Germinal center (tissue), 1 donor: ENCODE data around the gene NAT10.
"Not testable (repeated sequence)": the region's sequence is repeated elsewhere in the genome, so short reads cannot be mapped to it uniquely, and the experiment has no call there.

Source experiments
- DNase-seq: peaks from one replicate; pipeline ENCODE4 v3.0.0; 2012; ENCODE audit warnings: mixed read lengths, low spot score

NAT10 gene

DNA sequence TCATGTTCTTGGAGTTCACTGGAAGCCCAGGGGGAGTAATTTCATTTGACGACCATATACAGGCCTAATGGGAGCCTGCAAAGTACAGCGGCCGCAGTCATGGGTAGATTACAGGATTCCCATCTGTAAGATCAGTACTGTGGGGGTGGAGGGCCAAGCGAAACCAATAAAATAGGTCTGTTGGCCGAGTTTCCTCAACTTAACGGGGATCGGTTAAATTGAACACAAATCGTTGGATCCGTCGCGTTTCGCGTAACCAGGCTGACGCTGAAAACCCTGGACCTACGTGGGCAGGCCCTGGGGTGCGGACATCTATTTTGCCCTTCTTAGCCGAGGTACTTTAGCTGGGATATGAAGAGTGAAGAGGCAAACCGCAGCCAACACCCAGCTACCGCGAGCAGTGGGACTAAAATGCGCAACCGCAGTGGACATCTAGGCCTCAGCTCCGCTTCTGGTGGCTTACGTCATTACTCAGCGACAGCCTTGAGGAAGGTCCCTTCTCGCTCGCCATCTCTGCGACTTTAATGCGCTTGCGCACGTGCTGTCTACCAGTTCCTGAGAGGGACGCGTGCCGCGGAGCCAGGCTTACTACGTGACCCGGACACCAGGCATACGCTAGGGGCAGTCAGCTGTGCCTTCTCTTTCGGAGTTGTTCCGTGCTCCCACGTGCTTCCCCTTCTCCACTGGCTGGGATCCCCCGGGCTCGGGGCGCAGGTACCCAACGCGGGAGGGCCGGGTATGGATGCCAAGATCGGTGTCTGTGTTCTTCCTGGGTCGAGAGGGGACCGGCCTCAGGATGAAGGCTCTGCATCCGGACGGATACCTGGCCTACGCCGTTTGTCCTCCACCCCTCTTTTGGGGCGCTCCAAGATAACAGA, at the start of gene NAT10:
NAT10 (plus strand) TSS at position 551 of the 878 bp plus-strand sequence. CDS start 2,597 bp downstream, outside the sequence.
- DNase-seq, result peak; percentile 95

DNA sequence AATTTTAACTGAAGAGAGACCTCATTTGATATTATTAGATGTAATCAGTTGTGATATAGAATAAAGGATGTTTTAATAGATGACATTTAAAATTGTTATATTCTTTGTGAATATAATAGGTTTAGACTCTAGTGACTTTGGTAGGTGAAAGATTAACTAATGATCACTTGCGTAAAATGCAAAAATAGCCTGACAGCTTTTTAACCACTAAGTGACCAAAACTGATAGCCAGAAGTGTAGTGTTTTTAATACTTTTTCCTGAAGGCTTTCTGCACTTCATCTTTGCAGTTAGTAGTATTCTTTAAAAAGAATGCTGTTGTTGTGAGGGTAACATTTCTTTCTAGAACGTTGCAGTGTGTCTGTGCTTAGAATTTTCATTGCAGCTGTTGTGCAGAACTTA, 48.8 kb upstream of the NAT10 start:
- no peak for DNase-seq

DNA sequence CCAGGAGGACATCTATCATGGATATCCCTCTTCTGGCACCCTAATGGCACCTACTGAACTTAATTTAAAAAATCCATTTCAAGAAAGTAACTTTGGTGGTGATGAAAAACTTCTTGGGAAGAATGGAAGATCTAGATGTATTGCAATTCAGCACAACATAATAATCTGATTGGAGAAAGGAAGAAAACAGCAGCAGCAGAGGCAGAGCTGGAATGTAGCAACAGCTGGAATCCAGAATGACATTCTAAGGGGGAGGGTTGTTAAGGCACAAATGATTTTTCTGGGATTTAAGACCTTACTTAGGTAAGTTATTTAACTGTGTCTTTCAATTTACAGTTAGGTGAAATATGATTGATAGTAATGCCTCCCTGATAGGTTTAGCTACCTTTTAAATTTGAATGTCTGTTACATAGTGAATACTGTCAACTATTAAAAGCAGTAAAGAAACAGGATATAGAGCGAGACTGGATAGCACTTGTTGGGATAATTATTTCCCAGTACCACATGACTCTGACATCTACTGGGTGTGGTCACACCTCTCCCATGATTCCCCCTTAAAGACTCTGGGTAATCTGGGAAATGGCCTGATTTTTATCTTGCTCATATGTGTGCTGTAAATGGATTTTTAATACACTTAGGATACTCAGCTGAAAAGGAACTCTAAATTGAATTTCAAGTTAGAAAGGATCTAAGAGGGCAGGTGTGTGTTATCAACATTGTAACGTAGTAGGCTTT, 42.2 kb upstream of the NAT10 start:
- no peak for DNase-seq

DNA sequence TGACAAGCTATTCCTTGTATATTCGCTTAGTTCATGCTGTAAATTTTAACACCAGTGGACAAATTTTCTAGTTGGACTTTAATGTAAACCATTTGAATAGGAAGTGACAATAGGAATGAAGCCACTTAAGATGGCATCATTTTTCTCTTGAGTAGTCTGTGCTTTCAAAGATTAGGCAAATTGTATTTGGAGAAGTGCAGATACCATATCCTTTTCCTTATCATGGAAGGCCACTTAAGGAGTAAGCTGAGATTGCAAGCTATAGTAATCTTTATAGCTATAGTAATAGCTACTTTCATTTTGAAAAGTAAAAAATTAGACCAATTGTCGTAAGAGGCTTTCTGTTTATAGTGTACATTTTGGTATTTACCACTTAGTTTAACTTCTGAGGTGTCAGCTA, 41.1 kb upstream of the NAT10 start:
- DNase-seq, result no peak

DNA sequence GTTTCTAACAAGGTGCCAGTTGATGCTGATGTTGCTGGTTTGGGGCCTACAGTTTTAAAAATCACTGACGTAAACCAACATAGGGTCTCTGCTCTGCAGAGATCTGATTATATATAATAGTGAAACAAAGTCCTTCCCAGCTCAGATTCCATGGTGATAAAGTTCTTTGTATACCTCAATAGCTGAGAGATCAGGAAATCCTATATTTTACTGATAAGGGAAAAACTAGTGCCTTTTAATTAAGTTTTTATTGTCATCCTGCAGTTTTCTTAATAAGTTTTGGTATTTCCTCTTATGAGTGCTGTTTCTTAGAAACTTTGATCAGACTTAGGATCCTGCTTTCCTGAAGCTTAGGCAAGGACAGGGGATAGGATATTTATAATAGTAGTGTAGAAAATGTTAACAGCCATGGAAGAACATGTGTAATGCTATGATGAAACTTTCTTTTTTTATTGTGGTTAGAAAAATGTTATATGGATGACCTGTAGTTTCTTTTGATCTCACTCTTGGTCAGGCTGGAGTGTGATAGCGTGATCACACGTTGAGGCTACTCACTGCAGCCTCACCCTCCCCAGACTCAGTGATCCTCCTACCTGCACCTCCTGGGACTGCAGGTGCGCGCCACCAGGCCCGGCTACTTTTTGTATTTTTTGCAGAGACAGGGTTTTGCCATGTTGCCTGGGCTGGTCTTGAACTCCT, 39.8 kb upstream of the NAT10 start:
- DNase-seq, result no peak

DNA sequence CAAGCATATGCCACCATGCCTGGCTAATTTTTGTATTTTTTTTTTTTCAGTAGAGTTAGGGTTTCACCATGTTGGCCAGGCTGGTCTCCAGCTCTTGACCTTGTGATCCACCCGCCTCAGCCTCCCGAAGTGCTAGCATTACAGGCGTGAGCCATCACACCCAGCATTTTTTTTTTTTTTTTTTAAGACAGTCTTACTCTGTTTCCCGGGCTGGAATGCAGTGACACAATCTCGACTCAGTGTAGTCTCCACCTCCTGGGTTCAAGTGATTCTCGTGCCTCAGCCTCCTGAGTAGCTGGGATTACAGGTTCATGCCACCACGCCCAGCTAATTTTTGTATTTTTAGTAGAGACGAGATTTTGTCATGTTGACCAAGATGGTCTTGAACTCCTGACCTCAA, 38.7 kb upstream of the NAT10 start:
- not testable (repeated sequence) for DNase-seq

DNA sequence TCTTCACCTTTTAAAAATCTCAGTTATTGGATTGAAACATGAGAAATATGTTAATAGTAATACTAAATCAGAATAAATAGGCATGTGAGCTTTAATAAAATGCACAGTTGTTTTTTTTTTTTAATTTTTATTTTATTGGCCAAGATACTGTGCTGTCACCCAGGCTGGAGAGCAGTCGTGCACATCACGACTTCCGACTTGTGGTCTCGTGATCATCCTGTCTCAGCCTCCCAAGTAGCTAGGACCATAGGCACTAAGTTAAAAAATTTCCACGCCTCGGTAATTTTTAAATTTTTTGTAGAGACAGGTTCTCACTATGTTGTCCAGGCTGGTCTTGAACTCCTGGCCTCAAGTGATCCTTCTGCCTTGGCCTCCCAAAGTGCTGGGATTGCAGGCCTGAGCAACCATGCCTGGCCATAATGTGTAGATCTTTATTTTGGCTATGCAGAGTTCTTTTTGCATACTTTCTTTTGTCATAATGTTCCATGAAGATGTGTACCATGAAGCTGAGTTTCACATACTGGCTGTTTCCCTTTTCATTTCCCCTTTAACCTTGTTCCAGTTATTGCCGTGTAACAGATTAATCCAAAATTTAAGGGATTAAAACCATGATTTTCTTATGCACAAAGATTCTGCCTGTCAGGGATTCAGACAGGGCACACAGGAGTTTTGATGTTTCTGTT, 37.9 kb upstream of the NAT10 start:
- DNase-seq, result peak; percentile 33

DNA sequence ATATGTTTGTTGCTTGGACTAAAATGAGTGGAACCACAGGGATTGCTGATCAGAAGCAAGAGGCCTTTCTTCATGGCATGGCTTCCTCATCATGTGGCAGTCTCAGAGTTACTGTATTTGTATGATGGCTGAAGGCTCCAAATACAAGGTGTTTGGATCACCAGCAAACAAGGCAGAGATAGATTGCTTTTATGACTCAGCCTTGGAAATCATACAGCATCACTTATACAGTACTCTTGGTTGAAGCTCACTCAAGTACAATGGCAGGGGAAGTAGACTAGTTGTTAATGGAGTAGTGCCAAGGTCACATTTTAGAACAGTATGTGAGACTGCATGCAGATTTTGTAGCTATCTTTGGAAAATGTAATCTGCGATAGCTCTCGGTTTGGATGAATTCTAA, 37.3 kb upstream of the NAT10 start:
- no peak for DNase-seq

DNA sequence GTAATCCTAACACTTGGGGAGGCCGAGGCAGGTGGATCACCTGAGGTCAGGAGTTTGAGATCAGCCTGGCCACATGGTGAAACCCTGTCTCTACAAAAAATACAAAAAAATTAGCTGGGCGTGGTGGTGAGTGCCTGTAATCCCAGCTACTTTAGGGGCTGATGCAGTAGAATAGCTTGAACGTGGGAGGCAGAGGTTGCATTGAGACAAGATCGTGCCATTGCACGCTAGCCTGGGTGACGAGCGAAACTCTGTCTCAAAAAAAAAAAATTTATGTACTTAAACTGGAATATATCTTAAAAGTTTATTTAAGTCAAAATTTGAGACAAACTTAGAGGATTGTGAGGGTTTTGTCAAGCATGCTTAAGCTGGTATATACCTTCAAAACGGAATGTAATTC, 34.1 kb upstream of the NAT10 start:
- DNase-seq, result not testable (repeated sequence)

DNA sequence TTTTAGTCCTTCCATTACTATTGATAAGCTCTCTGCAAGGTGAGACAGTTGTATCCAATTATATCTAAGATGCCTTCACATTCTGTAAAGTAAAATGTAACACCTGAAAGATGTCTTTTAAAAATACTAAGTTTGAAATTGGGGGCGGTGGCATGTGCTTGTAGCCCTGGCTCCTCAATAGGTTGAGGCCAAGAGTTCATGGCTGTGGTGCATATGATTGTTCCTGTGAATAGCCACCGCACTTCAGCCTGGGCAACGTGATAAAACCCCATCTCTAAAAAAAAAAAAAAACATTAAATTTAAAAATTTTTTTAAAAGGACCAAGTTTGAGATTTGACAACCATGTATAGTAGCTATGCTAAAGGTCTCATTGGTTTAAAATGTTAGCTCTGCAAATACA, 33.4 kb upstream of the NAT10 start:
- no peak for DNase-seq

DNA sequence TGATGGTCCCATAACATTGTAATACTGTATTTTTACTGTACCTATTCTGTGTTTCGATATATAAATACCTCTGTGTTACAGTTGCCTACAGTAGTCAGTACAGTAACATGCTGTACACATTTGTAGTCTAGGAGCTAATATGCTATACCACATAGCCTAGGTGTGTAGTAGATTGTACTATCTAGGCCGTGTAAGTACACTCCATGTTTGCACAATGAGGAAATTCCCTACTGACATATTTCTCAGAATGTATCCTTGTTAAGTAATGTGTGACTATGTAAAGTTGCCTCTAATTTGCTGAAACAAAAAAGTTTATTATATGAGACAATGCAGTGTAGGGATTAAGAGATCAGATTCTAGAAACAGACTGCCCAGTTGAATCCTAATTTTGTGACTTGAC, 32.6 kb upstream of the NAT10 start:
- no peak for DNase-seq

DNA sequence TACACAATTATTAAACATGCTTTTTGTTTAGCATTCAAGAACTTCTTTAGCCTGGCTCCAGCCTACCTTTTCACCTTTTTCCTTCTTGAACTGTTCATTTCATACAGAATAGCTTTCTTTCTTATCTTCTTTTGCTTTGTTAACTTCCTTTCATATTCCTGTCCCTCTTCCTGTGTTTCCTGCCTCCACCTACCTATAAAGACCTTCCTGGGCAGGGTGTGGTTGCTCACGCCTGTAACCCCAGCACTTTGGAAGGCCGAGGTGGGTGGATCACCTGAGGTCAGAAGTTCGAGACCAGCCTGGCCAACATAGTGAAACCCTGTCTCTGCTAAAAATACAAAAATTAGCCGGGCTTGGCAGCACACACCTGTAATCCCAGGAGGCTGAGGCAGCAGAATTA, 31.0 kb upstream of the NAT10 start:
- DNase-seq, result no peak

DNA sequence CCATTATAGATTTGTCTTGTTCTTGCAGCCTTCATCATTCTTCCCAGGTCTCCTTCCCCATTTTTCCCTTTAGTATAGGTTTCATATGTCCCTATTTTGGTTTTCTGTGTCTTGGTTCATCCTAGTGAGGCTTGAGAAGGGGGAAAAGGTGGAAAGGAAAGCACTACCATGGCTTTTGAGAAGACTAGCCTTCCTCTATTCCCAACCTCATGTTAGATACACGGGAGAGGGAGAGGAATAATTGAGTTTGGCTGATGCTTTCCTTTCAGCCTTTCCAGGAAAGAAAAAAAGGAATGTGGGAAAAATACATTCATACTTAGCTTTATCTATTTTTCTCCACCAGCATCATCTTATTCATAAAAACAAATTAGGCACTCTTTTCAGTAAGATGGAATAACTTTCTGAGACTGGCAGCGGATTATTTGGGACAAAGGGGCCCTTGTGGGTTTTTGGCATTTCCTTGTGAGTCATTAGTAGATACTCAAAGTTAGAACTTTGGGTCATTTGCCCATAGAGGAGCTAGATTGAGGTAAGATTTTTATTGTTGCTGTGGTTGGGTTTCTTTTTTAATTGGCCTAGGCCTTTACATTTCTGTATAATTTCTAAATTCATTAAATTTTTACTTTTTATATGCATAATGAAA, 30.1 kb upstream of the NAT10 start:
- DNase-seq, result no peak

DNA sequence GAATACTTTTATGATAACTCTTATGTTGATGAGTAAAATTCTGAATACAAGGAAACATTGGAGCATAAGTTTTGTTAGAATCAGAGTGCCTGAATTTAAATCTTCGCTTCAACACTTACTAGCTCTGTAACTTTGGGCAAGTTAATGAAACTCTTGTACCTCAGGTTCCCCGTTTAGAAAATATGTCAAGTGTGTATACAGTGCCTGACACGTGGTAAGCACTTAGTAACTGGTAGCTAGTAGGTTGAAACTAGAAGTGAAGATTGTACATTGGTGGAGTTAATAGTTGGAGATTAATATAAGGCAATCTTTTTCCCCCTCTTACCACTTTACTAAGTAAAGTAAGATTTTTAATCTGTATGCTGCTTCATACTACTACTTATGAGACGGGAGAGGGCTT, 24.8 kb upstream of the NAT10 start:
- no peak for DNase-seq

DNA sequence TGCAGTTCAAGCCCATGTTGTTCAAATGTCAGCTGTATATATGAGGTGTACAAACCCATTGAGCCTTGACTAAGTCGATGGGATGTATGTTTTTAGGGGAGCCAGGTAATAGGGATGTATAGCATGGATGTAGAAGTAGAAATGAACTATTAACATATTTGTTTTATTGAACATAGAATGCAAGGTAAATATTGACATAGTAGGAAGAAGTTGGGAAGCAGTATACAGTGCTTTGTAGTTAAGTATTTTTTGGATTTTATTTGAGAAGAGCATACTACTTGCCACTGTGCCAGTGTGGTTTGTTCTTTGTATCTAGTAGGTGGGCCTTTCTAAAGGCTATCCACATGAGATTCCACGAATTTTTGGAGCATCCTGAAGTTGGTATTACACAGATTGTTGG, 20.8 kb upstream of the NAT10 start:
- no peak for DNase-seq

DNA sequence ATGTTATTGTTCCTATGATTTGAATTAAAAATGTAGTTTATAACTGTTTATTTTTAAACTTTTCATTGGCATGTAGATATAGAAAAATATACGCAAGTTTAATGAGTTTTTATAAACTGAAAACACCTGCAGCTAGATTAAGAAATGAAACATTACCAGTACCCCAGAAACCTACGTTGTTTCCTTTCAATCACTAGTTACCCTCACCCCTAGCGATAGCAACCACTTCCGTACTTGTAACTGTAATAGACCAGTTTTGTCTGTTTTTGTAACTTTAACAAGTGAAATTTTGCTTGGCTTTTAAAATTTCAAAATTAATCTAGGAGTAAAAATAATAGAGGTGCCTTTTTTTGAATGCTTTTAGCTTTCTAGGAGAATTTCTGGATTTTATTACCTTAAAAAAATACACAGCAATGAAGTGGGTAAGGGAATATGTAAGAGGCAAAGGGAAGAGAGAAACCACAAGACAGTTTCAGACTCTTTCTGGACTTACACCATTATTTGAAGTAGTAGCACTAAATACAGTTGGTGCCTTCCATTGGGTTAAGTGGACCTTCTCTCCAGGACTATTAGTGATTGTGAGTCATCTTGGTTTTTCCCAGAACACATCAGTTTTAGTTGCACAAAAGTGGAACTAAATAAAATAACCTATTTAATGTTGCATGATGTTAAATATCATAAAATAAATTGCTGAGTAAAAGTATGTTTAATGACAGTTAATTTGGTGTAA, 18.7 kb upstream of the NAT10 start:
- DNase-seq, result no peak

DNA sequence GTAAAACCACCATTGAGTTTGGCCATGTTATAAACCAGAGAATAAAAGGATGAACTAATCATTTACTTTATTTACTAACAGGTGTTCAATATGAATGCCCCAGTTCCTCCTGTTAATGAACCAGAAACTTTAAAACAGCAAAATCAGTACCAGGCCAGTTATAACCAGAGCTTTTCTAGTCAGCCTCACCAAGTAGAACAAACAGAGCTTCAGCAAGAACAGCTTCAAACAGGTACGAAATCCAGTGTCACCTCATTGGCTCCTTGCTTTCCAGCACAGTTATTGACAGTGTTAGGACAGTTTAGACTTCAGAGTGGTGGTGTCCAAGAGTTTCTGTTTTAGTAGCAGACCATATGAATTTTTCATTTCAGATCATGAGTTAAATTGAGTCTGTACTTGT, 13.6 kb upstream of the NAT10 start:
- no peak for DNase-seq

DNA sequence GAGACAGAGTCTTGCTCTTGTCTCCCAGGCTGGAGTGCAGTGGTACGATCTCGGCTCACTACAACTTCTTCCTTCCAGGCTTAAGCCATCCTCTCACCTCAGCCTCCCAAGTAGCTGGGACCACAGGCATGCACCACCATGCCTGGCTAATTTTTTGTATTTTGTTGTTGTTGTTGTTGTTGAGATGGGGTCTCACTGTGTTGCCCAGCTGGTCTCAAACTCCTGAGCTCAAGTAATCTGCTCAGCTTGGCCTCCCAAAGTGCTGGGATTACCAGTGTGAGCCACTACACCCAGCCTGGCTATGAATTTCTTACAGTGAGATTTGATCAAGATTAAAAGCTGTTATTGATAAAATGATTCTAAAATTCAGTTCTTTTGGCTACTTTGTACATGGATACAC, 10.5 kb upstream of the NAT10 start:
- DNase-seq, result not testable (repeated sequence)

DNA sequence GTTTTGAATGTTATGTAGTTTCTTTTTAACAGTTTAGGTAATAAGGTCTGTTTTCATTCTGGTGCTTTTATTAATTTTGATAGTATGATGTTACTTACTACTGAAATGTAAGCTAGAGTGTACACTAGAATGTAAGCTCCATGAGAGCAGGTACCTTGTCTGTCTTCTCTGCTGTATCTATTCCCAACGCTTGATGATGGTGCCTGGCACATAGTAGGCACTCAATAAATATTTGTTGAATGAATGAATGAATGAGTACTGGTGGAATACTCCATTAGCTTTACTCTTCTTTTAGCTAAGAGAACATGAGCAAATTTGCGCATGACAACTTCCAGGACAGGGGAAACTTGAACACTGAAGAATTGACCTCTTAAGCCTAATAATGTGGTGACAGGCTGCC, 6.6 kb upstream of the NAT10 start:
- no peak for DNase-seq

DNA sequence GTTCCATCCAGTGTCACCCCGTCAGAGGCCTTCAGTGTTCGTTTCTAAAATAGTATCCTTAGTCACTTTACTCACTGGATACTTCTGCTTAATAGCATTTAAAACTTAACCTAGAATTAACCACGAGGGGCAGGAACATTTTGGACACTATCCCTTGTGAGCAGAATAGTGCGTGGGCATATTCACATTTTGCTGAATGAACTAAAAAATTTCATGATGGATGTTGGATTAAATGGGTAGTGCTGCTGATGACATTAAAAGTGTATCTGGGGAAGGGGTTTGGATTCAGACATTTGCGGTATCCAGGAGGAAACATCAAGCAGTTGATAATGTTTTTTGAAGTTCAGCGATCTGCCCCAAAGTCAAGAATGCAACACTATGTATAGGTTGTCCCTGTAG, 750 bp upstream of the NAT10 start:
- no peak for DNase-seq

DNA sequence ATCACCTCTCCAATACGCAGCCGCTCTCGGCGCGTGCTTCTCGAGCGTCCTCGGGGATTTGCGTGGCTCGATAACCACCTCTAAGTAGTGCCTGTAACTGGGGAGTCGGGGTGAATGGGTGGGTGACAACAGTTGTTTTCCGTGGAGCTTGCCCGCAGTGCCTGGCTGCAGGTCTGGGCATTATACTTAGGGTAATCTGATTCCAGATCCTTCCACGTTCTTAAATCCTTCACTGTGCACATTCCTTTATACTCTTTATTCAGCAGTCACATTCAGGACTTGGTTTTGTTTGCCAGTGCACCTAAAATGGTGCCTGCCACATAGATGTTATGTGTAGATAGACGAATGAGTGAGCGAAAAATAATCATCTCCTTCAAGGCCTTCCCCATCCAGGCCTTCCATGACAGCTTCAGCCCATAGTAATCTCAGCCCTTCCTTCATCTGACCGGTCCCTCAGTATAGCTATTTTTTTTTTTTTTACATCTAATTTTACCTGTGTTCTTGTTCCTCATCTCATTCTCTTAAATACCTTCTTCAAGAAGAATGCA, 602 bp downstream of the NAT10 start:
- DNase-seq, result no peak
